HCT116 (cell line): Measurements from ENCODE around the gene B3GALT5. TPM values are rescaled to one million over a fixed set of nuclear protein-coding genes. Genes with fewer than 3 reads are reported as not detected.

ENCODE experiments used
- CBX3 ChIP-seq: IDR thresholded peaks from 2 replicates; pipeline ENCODE4 v1.6.1; 2012; ENCODE audit warnings: low read depth
- CEBPB ChIP-seq: IDR thresholded peaks from 2 replicates; pipeline ENCODE4 v1.6.1; 2012; ENCODE audit warnings: low read depth
- CTCF ChIP-seq, 3 experiments: fragments of 200-600 bp in 1 of 3; sonication (generic) in 1 of 3; IDR thresholded peaks in 2 of 3; conservative IDR thresholded peaks in 1 of 3; 2 replicates each; pipeline ENCODE4 v1.5.1; 2012 to 2017; ENCODE audit warnings: low read depth in 2 of 3, low read length in 2 of 3, antibody characterized with exemption in 1 of 3, borderline replicate concordance in 1 of 3, control low read depth in 1 of 3, mild to moderate bottlenecking in 1 of 3, mixed read lengths in 1 of 3, mixed run types in 1 of 3, moderate library complexity in 1 of 3; ENCODE audit not compliant: insufficient read depth in 1 of 3
- EGR1 ChIP-seq: IDR thresholded peaks from 2 replicates; pipeline ENCODE4 v1.6.1; 2012; ENCODE audit warnings: low read depth
- EZH2phosphoT487 ChIP-seq: fragments of 200-600 bp; IDR thresholded peaks from 2 replicates; pipeline ENCODE4 v1.6.1; 2018; ENCODE audit warnings: antibody characterized with exemption, borderline replicate concordance
- POLR2AphosphoS5 ChIP-seq: IDR thresholded peaks from 2 replicates; pipeline ENCODE4 v1.6.1; 2011; ENCODE audit warnings: mild to moderate bottlenecking, low read depth, low read length, moderate library complexity
- RAD21 ChIP-seq: IDR thresholded peaks from 2 replicates; pipeline ENCODE4 v1.6.1; 2012; ENCODE audit warnings: low read depth, mild to moderate bottlenecking
- TCF7L2 ChIP-seq: IDR thresholded peaks from 2 replicates; pipeline ENCODE4 v1.7.0; 2011; ENCODE audit warnings: borderline replicate concordance, inconsistent platforms; ENCODE audit not compliant: insufficient read depth, insufficient read length; ENCODE audit errors: extremely low read depth
- ZBTB33 ChIP-seq: IDR thresholded peaks from 2 replicates; pipeline ENCODE4 v1.6.1; 2011; ENCODE audit warnings: mild to moderate bottlenecking, low read length, moderate library complexity; ENCODE audit not compliant: insufficient replicate concordance; ENCODE audit errors: extremely low read depth
- ZFX ChIP-seq: fragments of 450-650 bp; IDR thresholded peaks from 2 replicates; pipeline ENCODE4 v1.6.1; 2017
- total RNA-seq: library from RNA; stranded (reverse); gene quantifications from one replicate; pipeline ENCODE4 v1.2.1, GENCODE V29; 2021; ENCODE audit not compliant: unreplicated experiment

B3GALT5 gene
- total RNA-seq, 1 experiment from 2014 or later, result 1.2 TPM

- TF ChIP-seq CTCF (IDR thresholded peaks at IDR 0.05 in 2 of 3, conservative IDR thresholded peaks at IDR 0.05 in 1 of 3; ENCODE audit: borderline replicate concordance in 1 of 3, insufficient read depth in 1 of 3, low read depth in 2 of 3, low read length in 2 of 3) (no peak), CEBPB (no peak), ZBTB33 (no peak), EZH2phosphoT487 (no peak), ZFX (no peak), EGR1 (no peak), POLR2AphosphoS5 (no peak), TCF7L2 (no peak), RAD21 (no peak), CBX3 (no peak)
- TF ChIP-seq, all 23 proteins: peak for 0
These were observed 46.5 kb downstream of the B3GALT5 start (continued) for GRCh38 chr21:39659070-39659815.
